GM12878 (cell line): Measurements from ENCODE around the gene PRDM12. TPM values are rescaled to one million over a fixed set of nuclear protein-coding genes. Genes with fewer than 3 reads are reported as not detected.

ENCODE experiments used
- ATAC-seq: fragments of 200-7000 bp; cut with Tn5 transposase; 3 replicates; pipeline ENCODE4 v1.9.1; 2020; ENCODE audit warnings: mild to moderate bottlenecking, moderate library complexity
- BruUV-seq: library from RNA; stranded (reverse); fragments of 400-500 nt; replicated peaks from 2 replicates; lab custom pipeline; 2021; lab: Mats Ljungman, UMichigan
- CTCF ChIA-PET: fragments of 300-600 bp; sonication (Branson Sonifier 250); formaldehyde crosslinking; extraction: SDS; loops from one replicate; lab custom pipeline; 2021; ENCODE audit warnings: inconsistent platforms; lab: Yijun Ruan, JAX
- POLR2A ChIA-PET: fragments of 350-600 bp; formaldehyde crosslinking; extraction: SDS; loops from one replicate; lab custom pipeline; 2021; ENCODE audit warnings: inconsistent platforms; lab: Charles Lee
- RAD21 ChIA-PET: fragments of 300-600 bp; sonication (Branson Sonifier 250); formaldehyde crosslinking; loops from one replicate; lab custom pipeline; 2023; ENCODE audit warnings: antibody characterized with exemption; ENCODE audit not compliant: unreplicated experiment; lab: Charles Lee
- SMC1A ChIA-PET: fragments of 300-600 bp; sonication (Branson Sonifier 250); formaldehyde crosslinking; loops from one replicate; lab custom pipeline; 2023; ENCODE audit not compliant: unreplicated experiment, uncharacterized antibody; lab: Charles Lee
- DNase-seq: peaks from one replicate; pipeline ENCODE4 v3.0.0-alpha.2; 2011; ENCODE audit warnings: low read depth, low spot score
- FAIRE-seq: peaks from 3 replicates; lab custom pipeline; 2011; peaks lifted over from hg19 to GRCh38; lab: Jason Lieb, UNC
- H2AFZ ChIP-seq: 2 replicates; pipeline ENCODE4 v1.6.0; 2011; ENCODE audit warnings: low read depth, low read length, control low read depth; ENCODE audit not compliant: control insufficient read depth
- H3K27ac ChIP-seq: 2 replicates; pipeline ENCODE4 v1.5.1; 2011; ENCODE audit warnings: control low read depth; ENCODE audit not compliant: control insufficient read depth, insufficient read depth
- H3K27me3 ChIP-seq, 2 experiments: replicated peaks in 1 of 2; 2 replicates each; pipeline versions ENCODE4 v1.6.0 to v1.6.1; 2011; ENCODE audit warnings: low read length in 1 of 2; ENCODE audit not compliant: control insufficient read depth in 2 of 2, insufficient read depth in 2 of 2
- H3K36me3 ChIP-seq, 2 experiments: 2 replicates each; pipeline ENCODE4 v1.5.1; 2011; ENCODE audit warnings: low read length in 1 of 2; ENCODE audit not compliant: control insufficient read depth in 2 of 2, insufficient read depth in 2 of 2
- H3K4me1 ChIP-seq: 2 replicates; pipeline ENCODE4 v1.6.1; 2011; ENCODE audit warnings: mild to moderate bottlenecking, low read length, moderate library complexity, mixed read lengths; ENCODE audit not compliant: control insufficient read depth, insufficient read depth
- H3K4me2 ChIP-seq: 2 replicates; pipeline ENCODE4 v1.6.0; 2011; ENCODE audit warnings: control low read depth; ENCODE audit not compliant: control insufficient read depth, insufficient read depth
- H3K4me3 ChIP-seq: fragments of 200-600 bp; sonication (generic); 2 replicates; pipeline ENCODE4 v1.5.1; 2016
- H3K79me2 ChIP-seq: 2 replicates; pipeline ENCODE4 v1.6.0; 2011; ENCODE audit warnings: low read length; ENCODE audit not compliant: control insufficient read depth, insufficient read depth
- H3K9ac ChIP-seq: 2 replicates; pipeline ENCODE4 v1.8.0; 2011; ENCODE audit warnings: low read length, control low read depth, mixed read lengths; ENCODE audit not compliant: control insufficient read depth, insufficient read depth
- H3K9me3 ChIP-seq: replicated peaks from 3 replicates; pipeline ENCODE4 v1.5.1; 2011; ENCODE audit warnings: mild to moderate bottlenecking, low read length; ENCODE audit not compliant: control insufficient read depth, insufficient read depth
- H4K20me1 ChIP-seq: 2 replicates; pipeline ENCODE4 v1.6.0; 2011; ENCODE audit not compliant: control insufficient read depth, insufficient read depth
- ATF7 ChIP-seq: fragments of 450-650 bp; IDR thresholded peaks from 2 replicates; pipeline ENCODE4 v1.6.1; 2016; ENCODE audit warnings: low read depth, mild to moderate bottlenecking
- CEBPZ ChIP-seq: fragments of 150-350 bp; IDR thresholded peaks from 2 replicates; pipeline ENCODE4 v1.6.1; 2016; ENCODE audit warnings: low read depth, low read length
- CUX1 ChIP-seq: IDR thresholded peaks from 2 replicates; pipeline ENCODE4 v1.6.1; 2012; ENCODE audit warnings: improper control_type of control experiment, low read depth, low read length; ENCODE audit not compliant: insufficient replicate concordance
- IRF4 ChIP-seq: IDR thresholded peaks from 2 replicates; pipeline ENCODE4 v1.6.1; 2011; ENCODE audit warnings: low read depth, low read length
- POLR2A ChIP-seq: IDR thresholded peaks from 2 replicates; pipeline ENCODE4 v1.6.1; 2011; ENCODE audit warnings: low read depth, mild to moderate bottlenecking, low read length
- SIN3A ChIP-seq: IDR thresholded peaks from 2 replicates; pipeline ENCODE4 v1.6.1; 2012; ENCODE audit warnings: low read depth, low read length, improper control_type of control experiment
- SRF ChIP-seq, 2 experiments: IDR thresholded peaks; 2 replicates each; pipeline ENCODE4 v1.6.1; 2011; ENCODE audit warnings: low read depth in 2 of 2, low read length in 2 of 2, mild to moderate bottlenecking in 1 of 2, moderate library complexity in 1 of 2
- STAT1 ChIP-seq: fragments of 450-650 bp; conservative IDR thresholded peaks from 2 replicates; pipeline ENCODE4 v1.6.1; 2014; ENCODE audit warnings: antibody characterized with exemption, mild to moderate bottlenecking
- STAT3 ChIP-seq: IDR thresholded peaks from 2 replicates; pipeline ENCODE4 v1.6.1; 2011; ENCODE audit warnings: low read depth, low read length, improper control_type of control experiment
- TARDBP ChIP-seq: IDR thresholded peaks from 2 replicates; pipeline ENCODE4 v1.6.1; 2016; ENCODE audit warnings: borderline replicate concordance
- ZBED1 ChIP-seq: IDR thresholded peaks from 2 replicates; pipeline ENCODE4 v1.6.1; 2016; ENCODE audit warnings: borderline replicate concordance
- ZNF207 ChIP-seq: fragments of 450-650 bp; IDR thresholded peaks from 2 replicates; pipeline ENCODE4 v1.6.1; 2014; ENCODE audit warnings: antibody characterized with exemption, mild to moderate bottlenecking, borderline replicate concordance
- WGBS: methylation state at CpG from one replicate; pipeline ENCODE4 v1.1.6; 2016; ENCODE audit warnings: low lambda C conversion rate; ENCODE audit not compliant: insufficient replicate concordance, insufficient coverage; ENCODE audit errors: missing lambda C conversion rate; 5-methylcytosine and 5-hydroxymethylcytosine counted together
- in situ Hi-C: fragments of 300-500 bp; cut with MboI; formaldehyde crosslinking; loops from 9 replicates; pipeline ENCODE4 v1.14.3; 2018; ENCODE audit warnings: mixed read lengths
- intact Hi-C: fragments of 100-400 bp; cut with micrococcal nuclease; formaldehyde crosslinking; loops from one replicate; pipeline ENCODE4 v1.14.2; 2022; ENCODE audit not compliant: unreplicated experiment
- polyA plus RNA-seq, 11 experiments: library from polyadenylated mRNA; depleted of rRNA in 4 of 11; unstranded in 6 of 11; stranded (reverse) in 5 of 11; fragments of >200 nt; fragmentation: Nextera tagmentation in 4 of 11; fragmentation: Illumina TruSeq in 1 of 11; extraction: Ambion mirVana in 4 of 11; extraction: Trizol in 1 of 11; gene quantifications; 1 replicate in 1 of 11; 2 replicates in 10 of 11; pipeline versions ENCODE4 v1.2.1 to v1.2.3, GENCODE V29; 2011 to 2016; ENCODE audit warnings: inconsistent platforms in 2 of 11, missing spikeins in 2 of 11, low read depth in 1 of 11
- total RNA-seq, 4 experiments: library from RNA; depleted of rRNA in 3 of 4; stranded (reverse); fragments of >200 nt in 3 of 4; fragmentation: Illumina TruSeq in 1 of 4; extraction: Trizol in 1 of 4; gene quantifications; 2 replicates each; pipeline versions ENCODE4 v1.2.1 to v1.2.3, GENCODE V29; 2013 to 2021

Gene PRDM12
- total and polyA plus RNA-seq, 10 of the 15 experiments (the other 5 are each of a cell fraction or from before 2014, with no cell fraction given), result not detected

GRCh38 chr9:130680836-130681768, 16.7 kb downstream of the PRDM12 start (continued):
- no peak for TF ChIP-seq STAT1
- no peak for TF ChIP-seq IRF4

GRCh38 chr9:130681769-130682420, 17.5 kb downstream of the PRDM12 start:
- WGBS, result 3% methylated on average over 39 of the region's 45 CpGs
- POLR2A ChIA-PET, result interaction anchor here (0.6 to 2.1 kb wide), 3 partner anchors 11 to 1735 kb away, joined by 3 to 6 read pairs (median 5); partner anchors contain the start of gene EXOSC2
- Histone ChIP-seq H3K9me3 (no peaks in the 10 kb centered on the region; the same call in 1 of the 3 replicates), H3K9ac (no peak overlapping the region), H3K4me3 (peak overlapping the region; percentile 72), H4K20me1 (no peaks in the 10 kb centered on the region), H3K36me3 (no peaks in the 10 kb centered on the region), H3K27ac (no peak overlapping the region), H3K27me3 (peaks cover 0 to 5% of the 10 kb centered on the region in 2 experiments; a peak in 3 of 4 replicates), H3K4me1 (peaks cover 7% of the 10 kb centered on the region), H3K79me2 (no peaks in the 10 kb centered on the region), H3K4me2 (peak overlapping the region; percentile 75), H2AFZ (peak overlapping the region; percentile 56)
- ATAC-seq (peak; percentile 49), DNase-seq (no peak), FAIRE-seq (no peak)
- no TSS peak for BruUV-seq
- CTCF ChIA-PET, result interaction anchor here (0.6 to 6.5 kb wide), 16 partner anchors 8 to 442 kb away, joined by 3 to 111 read pairs (median 4); partner anchors contain the start of gene EXOSC2
- intact Hi-C loops, result loop anchor here (1.0 kb wide), 1 partner anchor 221 kb away; no protein-coding TSS in a partner anchor
- in situ Hi-C loops, result loop anchor here (10.0 kb wide), 1 partner anchor 227 kb away; no protein-coding TSS in a partner anchor
- RAD21 ChIA-PET, result interaction anchor here (0.7 to 1.8 kb wide), 3 partner anchors 218 to 221 kb away, joined by 4 to 13 read pairs (median 6); no protein-coding TSS in a partner anchor
- SMC1A ChIA-PET, result interaction anchor here (0.7 to 1.9 kb wide), 8 partner anchors 9 to 364 kb away, joined by 3 to 12 read pairs (median 4); partner anchors contain the start of gene EXOSC2
- TF ChIP-seq SRF (IDR thresholded peaks at IDR 0.05; ENCODE audit: low read depth in 2 of 2, low read length in 2 of 2), result no peak
- no peak for TF ChIP-seq ZBED1
- no peak for TF ChIP-seq STAT3
- TF ChIP-seq CUX1, result no peak
- TF ChIP-seq CEBPZ, result no peak
- no peak for TF ChIP-seq SIN3A
- no peak for TF ChIP-seq ATF7
- no peak for TF ChIP-seq TARDBP
- no peak for TF ChIP-seq ZNF207
- no peak for TF ChIP-seq POLR2A
